Glomerular endothelial cell (primary cell): ENCODE data around the gene CFAP251. TPM values are rescaled to one million over a fixed set of nuclear protein-coding genes. Genes with fewer than 3 reads are reported as not detected.
"Not testable (repeated sequence)": the region's sequence is repeated elsewhere in the genome, so short reads cannot be mapped to it uniquely, and the experiment has no call there.

Source experiments
- DNase-seq: peaks from one replicate; pipeline ENCODE4 v3.0.0-alpha.2; 2011; ENCODE audit warnings: low read depth, low spot score; ENCODE audit errors: extremely low read depth
- total RNA-seq: library from RNA; depleted of rRNA; stranded (reverse); fragments of >200 nt; gene quantifications from 2 replicates; pipeline ENCODE4 v1.2.3, GENCODE V29; 2015

Gene CFAP251
- total RNA-seq, 1 donor from 2014 or later, result 13.5 TPM

DNA sequence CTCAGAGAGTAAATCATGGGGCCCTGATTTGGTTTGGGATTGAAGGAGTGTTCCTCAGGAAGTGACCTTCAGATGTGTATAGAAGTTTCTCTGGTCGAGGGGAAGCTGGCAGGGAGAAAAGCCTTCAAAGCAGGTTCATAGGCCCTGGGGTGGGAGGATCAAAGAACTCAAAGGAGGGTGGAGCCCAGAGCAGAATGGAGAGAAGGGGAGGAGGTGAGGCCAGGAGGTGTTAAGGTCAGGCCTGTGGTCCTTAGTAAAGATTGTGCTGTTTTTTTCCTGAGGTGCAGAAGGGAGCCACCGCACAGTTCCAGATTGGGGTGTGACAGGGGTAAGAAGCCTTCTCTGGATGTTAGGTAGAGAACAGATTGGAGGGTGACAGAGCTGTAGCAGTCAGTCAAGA lies 9.7 kb upstream of the CFAP251 start:
- DNase-seq, result no peak

DNA sequence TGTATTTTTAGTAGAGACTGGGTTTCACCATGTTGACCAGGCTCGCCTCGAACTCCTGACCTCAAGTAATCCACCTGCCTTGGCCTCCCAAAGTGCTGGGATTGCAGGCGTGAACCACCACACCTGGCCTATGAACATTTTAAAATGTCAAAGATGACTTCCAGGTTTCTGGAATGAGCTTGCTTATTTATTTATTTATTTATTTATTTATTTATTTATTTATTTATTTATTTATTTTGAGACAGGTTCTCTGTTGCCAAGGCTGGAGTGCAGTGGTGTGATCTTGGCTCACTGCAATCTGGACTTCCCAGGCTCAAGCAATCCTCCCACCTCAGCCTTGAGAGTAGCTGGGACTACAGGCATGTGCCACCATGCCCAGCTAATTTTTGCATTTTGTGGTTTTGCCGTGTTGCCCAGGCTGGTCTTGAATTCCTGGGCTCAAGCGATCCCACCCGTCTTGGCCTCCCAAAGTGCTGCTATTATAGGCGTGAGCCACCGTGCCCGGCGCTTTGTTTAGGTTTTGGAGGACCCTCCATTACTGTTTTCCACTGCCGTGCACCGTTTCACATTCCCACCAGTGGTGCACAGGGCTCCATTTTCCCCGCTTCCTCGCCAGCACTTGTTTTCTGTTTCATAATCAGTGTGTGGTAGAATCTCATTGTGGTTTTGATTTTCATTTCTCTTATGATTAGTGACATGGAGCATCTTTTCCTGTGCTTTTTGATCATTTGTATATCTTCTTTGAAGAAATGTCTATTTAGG lies 6.4 kb upstream of the CFAP251 start:
- DNase-seq, result no peak

- DNase-seq, result no peak
Observed at GRCh38 chr12:121915841-121916321, 2.5 kb upstream of the CFAP251 start.

- no peak for DNase-seq
Observed at GRCh38 chr12:121916719-121917118, 1.7 kb upstream of the CFAP251 start.

GRCh38 chr12:121918679-121919038 lies 267 bp downstream of the CFAP251 start:
- no peak for DNase-seq

- no peak for DNase-seq
Observed at GRCh38 chr12:121921066-121921465, 2.7 kb downstream of the CFAP251 start.

GRCh38 chr12:121925358-121925695 lies 6.9 kb downstream of the CFAP251 start:
- no peak for DNase-seq

- no peak for DNase-seq
Observed at GRCh38 chr12:121926874-121927706, 8.7 kb downstream of the CFAP251 start.

GRCh38 chr12:121927813-121928212 lies 9.4 kb downstream of the CFAP251 start:
- DNase-seq, result no peak

DNA sequence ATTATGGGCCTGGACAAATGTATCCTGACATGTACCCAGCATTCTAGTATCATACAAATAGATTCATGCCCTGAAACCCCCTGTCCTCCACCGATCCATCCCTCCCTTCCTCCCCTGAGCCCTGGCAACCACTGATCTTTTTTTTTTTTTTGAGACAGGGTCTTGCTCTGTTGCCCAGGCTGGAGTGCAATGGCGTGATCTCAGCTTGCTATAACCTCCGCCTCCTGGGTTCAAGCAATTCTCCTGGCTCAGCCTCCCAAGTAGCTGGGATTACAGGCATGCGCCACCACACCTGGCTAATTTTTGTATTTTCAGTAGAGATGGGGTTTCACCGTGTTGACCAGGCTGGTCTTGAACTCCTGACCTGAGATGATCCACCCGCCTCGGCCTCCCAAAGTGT lies 11.2 kb downstream of the CFAP251 start:
- DNase-seq, result not testable (repeated sequence)

GRCh38 chr12:121930862-121931261 lies 12.5 kb downstream of the CFAP251 start:
- DNase-seq, result no peak

GRCh38 chr12:121932176-121932536 lies 13.8 kb downstream of the CFAP251 start:
- DNase-seq, result no peak

GRCh38 chr12:121932914-121933521 lies 14.6 kb downstream of the CFAP251 start:
- no peak for DNase-seq

- DNase-seq, result no peak
Observed at GRCh38 chr12:121933522-121934308, 15.3 kb downstream of the CFAP251 start.

DNA sequence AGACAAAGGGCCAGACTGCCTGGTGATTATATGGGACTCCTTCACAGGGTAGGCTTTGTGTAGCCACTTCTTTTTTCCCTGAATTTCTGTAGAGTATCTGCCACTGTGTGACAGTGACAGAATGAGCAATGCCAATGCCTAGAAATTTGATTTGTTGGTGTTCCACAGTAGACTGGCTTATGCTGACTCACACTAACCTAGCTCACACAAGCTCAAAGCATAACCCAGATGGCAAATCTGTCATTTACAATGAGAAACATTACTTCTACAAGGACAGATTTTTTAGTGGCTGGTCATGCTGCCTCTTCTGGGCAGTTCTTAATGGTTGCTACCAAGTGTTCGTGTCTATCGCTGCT lies 15.9 kb downstream of the CFAP251 start:
- no peak for DNase-seq

DNA sequence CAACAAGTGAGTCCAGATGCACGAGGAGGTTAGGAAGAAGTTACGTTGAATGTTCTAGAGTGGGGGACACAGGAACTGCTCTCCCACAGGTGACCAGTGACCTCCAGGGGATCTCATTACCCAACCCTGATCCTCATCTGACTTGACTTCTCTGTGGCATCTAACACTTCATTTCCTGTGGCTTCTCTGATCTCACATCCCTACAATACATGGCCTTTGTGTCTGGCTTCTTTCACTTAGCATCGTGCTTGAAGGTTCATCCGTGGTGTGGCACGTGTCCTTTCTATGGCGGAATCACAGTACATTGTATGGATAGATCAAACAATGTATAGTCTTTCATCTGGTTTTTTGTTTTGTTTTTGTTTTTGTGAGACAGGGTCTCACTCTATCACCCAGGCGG lies 19.3 kb downstream of the CFAP251 start:
- no peak for DNase-seq

- DNase-seq, result no peak
Observed at GRCh38 chr12:121939186-121939585, 20.8 kb downstream of the CFAP251 start.

DNA sequence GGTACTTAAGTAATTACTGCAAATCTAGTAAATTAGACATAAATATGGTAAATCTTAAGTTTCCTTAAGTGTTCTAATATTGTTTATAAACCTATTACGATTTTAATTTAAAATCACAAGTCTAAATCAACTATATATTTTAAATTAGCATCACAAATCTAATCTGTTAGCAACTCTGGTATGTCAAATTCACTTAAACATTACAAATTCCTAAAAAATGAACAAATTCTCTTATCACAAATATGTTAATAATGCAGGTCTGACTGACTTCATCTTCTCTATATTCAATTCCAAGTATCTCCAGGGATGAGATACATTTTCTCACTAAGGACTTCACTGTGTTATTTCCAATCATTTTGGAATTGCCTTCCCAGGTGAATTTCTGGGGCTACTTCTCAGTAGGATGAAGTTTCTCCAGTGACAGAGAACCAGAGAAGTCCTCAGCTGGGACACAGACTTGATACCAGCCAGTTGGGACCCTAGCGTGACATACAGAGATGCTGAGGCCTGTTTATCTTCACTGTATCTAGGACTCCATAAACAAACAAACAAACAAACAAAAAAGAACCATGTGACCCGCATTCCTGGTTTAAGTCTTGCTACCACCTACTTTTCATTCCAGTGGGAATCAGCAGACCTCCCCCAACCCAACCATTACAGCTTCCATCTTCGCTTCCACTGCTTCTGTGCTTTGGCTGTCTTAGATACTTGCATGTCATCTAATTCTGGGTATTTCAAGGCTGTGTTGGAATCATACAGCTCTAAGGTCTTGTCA lies 21.8 kb downstream of the CFAP251 start:
- no peak for DNase-seq

GRCh38 chr12:121942145-121942718 lies 23.8 kb downstream of the CFAP251 start:
- DNase-seq, result no peak

GRCh38 chr12:121943926-121944325 lies 25.5 kb downstream of the CFAP251 start:
- DNase-seq, result no peak
